Astrocyte (in vitro differentiated cells and primary cell): Measurements from ENCODE around the gene CACNB2. TPM values are rescaled to one million over a fixed set of nuclear protein-coding genes. Genes with fewer than 3 reads are reported as not detected.

ENCODE experiments used
- DNase-seq: peaks from one replicate; pipeline ENCODE4 v3.0.0-alpha.2; 2010; ENCODE audit warnings: low read depth
- FAIRE-seq: peaks from 2 replicates; lab custom pipeline; 2011; peaks lifted over from hg19 to GRCh38; lab: Jason Lieb, UNC
- H2AFZ ChIP-seq: 2 replicates; pipeline ENCODE4 v1.6.0; 2012; ENCODE audit warnings: low read depth, low read length, inconsistent platforms
- H3K27ac ChIP-seq: 2 replicates; pipeline ENCODE4 v1.5.1; 2011; ENCODE audit warnings: low read depth, low read length, inconsistent platforms
- H3K27me3 ChIP-seq: 2 replicates; pipeline ENCODE4 v1.6.0; 2011; ENCODE audit warnings: low read length, inconsistent platforms; ENCODE audit not compliant: insufficient read depth
- H3K36me3 ChIP-seq: 2 replicates; pipeline ENCODE4 v1.5.1; 2011; ENCODE audit warnings: low read length, inconsistent platforms; ENCODE audit not compliant: insufficient read depth
- H3K4me1 ChIP-seq: 2 replicates; pipeline ENCODE4 v1.5.1; 2011; ENCODE audit warnings: low read length, inconsistent platforms; ENCODE audit not compliant: insufficient read depth
- H3K4me2 ChIP-seq: 2 replicates; pipeline ENCODE4 v1.6.0; 2012; ENCODE audit warnings: low read length, inconsistent platforms
- H3K4me3 ChIP-seq: 2 replicates; pipeline ENCODE4 v1.5.1; 2011; ENCODE audit warnings: low read depth, mild to moderate bottlenecking, low read length, inconsistent platforms; ENCODE audit not compliant: insufficient read depth
- H3K79me2 ChIP-seq: 2 replicates; pipeline ENCODE4 v1.6.0; 2012; ENCODE audit warnings: mild to moderate bottlenecking, low read length, inconsistent platforms; ENCODE audit not compliant: insufficient read depth
- H3K9ac ChIP-seq: 2 replicates; pipeline ENCODE4 v1.6.0; 2012; ENCODE audit warnings: mild to moderate bottlenecking, low read length, inconsistent platforms
- H3K9me3 ChIP-seq: 2 replicates; pipeline ENCODE4 v1.5.1; 2012; ENCODE audit warnings: low read depth, mild to moderate bottlenecking, low read length, inconsistent platforms; ENCODE audit not compliant: insufficient read depth
- H4K20me1 ChIP-seq: 2 replicates; pipeline ENCODE4 v1.6.0; 2012; ENCODE audit warnings: low read length, inconsistent platforms; ENCODE audit not compliant: insufficient read depth
- H3K27ac Mint-ChIP-seq: one replicate; pipeline ENCODE4 v1.8.0; 2021; ENCODE audit warnings: mild to moderate bottlenecking, mixed read lengths; ENCODE audit not compliant: unreplicated experiment
- H3K27me3 Mint-ChIP-seq: one replicate; pipeline ENCODE4 v1.8.0; 2021; ENCODE audit warnings: low read depth, mixed read lengths; ENCODE audit not compliant: unreplicated experiment
- H3K36me3 Mint-ChIP-seq: one replicate; pipeline ENCODE4 v1.8.0; 2021; ENCODE audit warnings: low read depth, mixed read lengths; ENCODE audit not compliant: unreplicated experiment
- H3K4me1 Mint-ChIP-seq: one replicate; pipeline ENCODE4 v1.8.0; 2021; ENCODE audit warnings: low read depth, mixed read lengths; ENCODE audit not compliant: unreplicated experiment
- H3K4me3 Mint-ChIP-seq: one replicate; pipeline ENCODE4 v1.8.0; 2021; ENCODE audit warnings: mild to moderate bottlenecking, moderate library complexity, mixed read lengths; ENCODE audit not compliant: unreplicated experiment
- H3K9me3 Mint-ChIP-seq: one replicate; pipeline ENCODE4 v1.8.0; 2021; ENCODE audit warnings: mild to moderate bottlenecking, mixed read lengths; ENCODE audit not compliant: unreplicated experiment
- EZH2 ChIP-seq: IDR thresholded peaks from 2 replicates; pipeline ENCODE4 v1.6.1; 2012; ENCODE audit warnings: mild to moderate bottlenecking, low read length, inconsistent platforms; ENCODE audit not compliant: insufficient read depth
- total RNA-seq: library from RNA; stranded (reverse); gene quantifications from 2 replicates; pipeline ENCODE4 v1.2.1, GENCODE V29; 2021
- TF ChIP-seq, protein P1 (sequence below): IDR thresholded peaks from 2 replicates; pipeline ENCODE4 v1.5.1; 2011; ENCODE audit warnings: low read depth, mild to moderate bottlenecking, inconsistent platforms, low read length, moderate library complexity; ENCODE audit not compliant: insufficient read depth

The CACNB2 gene
- total RNA-seq, 1 donor from 2014 or later, result 0.66 TPM

DNA sequence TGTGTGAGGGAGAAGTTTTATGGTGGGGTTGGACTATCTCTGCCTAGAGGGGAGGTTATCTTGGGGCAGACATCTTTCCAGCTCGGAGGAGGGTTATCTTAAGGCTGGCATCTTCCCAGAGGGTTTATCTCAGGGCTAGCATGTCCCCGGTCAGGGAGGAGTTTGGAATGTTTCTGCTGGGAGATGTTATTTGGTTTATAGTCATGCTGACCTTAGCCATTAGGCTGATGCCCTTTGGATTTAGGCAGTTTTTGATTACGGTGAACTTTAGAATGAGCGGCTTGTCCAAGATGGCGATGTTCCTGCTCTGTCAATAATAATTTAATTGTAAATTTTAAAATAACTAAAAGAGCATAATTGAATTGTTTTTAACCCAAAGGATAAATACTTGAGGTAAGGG lies 236.4 kb downstream of the CACNB2 start:
- H3K36me3 ChIP-seq, result no peaks in the 10 kb centered on the region
- FAIRE-seq, result no peak

DNA sequence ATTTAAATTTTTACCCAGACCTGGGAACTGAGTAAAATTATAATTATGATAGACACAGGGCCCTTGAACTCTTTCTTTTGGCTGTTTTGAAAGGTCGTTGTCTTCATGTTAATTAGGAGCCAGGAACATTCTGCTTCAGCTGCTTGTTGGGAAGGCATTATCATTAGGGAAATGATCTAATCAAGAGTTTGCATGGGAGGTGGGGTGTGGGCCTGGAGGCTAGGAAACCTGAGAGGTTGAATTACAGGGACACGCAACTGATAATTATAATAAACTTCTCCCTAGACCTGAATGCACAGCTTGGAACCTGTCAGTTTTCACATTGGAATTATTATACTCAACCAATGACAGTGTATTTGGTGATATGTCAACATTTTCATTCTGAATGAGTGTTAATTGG lies 237.7 kb downstream of the CACNB2 start:
- Histone ChIP-seq H3K4me1 (no peaks in the 10 kb centered on the region), H3K36me3 (no peaks in the 10 kb centered on the region), H4K20me1 (no peaks in the 10 kb centered on the region), H3K4me3 (no peak overlapping the region), H2AFZ (no peak overlapping the region), H3K9ac (no peak overlapping the region), H3K27ac (no peak overlapping the region), H3K9me3 (no peaks in the 10 kb centered on the region), H3K4me2 (no peak overlapping the region), H3K27me3 (no peaks in the 10 kb centered on the region), H3K79me2 (no peaks in the 10 kb centered on the region)
- DNase-seq, result no peak
- no peak overlapping the region for H3K27ac Mint-ChIP-seq
- FAIRE-seq, result no peak
- H3K36me3 Mint-ChIP-seq, result no peaks in the 10 kb centered on the region
- H3K4me3 Mint-ChIP-seq, result no peak overlapping the region
- H3K4me1 Mint-ChIP-seq, result no peaks in the 10 kb centered on the region
- TF ChIP-seq, protein P1, sequence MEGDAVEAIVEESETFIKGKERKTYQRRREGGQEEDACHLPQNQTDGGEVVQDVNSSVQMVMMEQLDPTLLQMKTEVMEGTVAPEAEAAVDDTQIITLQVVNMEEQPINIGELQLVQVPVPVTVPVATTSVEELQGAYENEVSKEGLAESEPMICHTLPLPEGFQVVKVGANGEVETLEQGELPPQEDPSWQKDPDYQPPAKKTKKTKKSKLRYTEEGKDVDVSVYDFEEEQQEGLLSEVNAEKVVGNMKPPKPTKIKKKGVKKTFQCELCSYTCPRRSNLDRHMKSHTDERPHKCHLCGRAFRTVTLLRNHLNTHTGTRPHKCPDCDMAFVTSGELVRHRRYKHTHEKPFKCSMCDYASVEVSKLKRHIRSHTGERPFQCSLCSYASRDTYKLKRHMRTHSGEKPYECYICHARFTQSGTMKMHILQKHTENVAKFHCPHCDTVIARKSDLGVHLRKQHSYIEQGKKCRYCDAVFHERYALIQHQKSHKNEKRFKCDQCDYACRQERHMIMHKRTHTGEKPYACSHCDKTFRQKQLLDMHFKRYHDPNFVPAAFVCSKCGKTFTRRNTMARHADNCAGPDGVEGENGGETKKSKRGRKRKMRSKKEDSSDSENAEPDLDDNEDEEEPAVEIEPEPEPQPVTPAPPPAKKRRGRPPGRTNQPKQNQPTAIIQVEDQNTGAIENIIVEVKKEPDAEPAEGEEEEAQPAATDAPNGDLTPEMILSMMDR, result no peak
- no peak for TF ChIP-seq EZH2
- H3K27me3 Mint-ChIP-seq, result no peaks in the 10 kb centered on the region
- H3K9me3 Mint-ChIP-seq, result no peaks in the 10 kb centered on the region

More for the DNA sequence above, 236.4 kb downstream of the CACNB2 start:
- H3K36me3 Mint-ChIP-seq, result no peaks in the 10 kb centered on the region
- Histone ChIP-seq H3K27me3 (no peaks in the 10 kb centered on the region), H3K4me1 (no peaks in the 10 kb centered on the region), H4K20me1 (no peaks in the 10 kb centered on the region), H3K4me3 (no peak overlapping the region), H3K9ac (no peak overlapping the region), H3K4me2 (no peak overlapping the region), H2AFZ (no peak overlapping the region), H3K79me2 (no peaks in the 10 kb centered on the region), H3K27ac (no peak overlapping the region), H3K9me3 (no peaks in the 10 kb centered on the region)
- no peak for DNase-seq
- no peak overlapping the region for H3K27ac Mint-ChIP-seq
- TF ChIP-seq, protein P1, result no peak
- TF ChIP-seq EZH2, result no peak
- H3K4me1 Mint-ChIP-seq, result no peaks in the 10 kb centered on the region
- H3K9me3 Mint-ChIP-seq, result no peaks in the 10 kb centered on the region
- no peak overlapping the region for H3K4me3 Mint-ChIP-seq
- H3K27me3 Mint-ChIP-seq, result no peaks in the 10 kb centered on the region

DNA sequence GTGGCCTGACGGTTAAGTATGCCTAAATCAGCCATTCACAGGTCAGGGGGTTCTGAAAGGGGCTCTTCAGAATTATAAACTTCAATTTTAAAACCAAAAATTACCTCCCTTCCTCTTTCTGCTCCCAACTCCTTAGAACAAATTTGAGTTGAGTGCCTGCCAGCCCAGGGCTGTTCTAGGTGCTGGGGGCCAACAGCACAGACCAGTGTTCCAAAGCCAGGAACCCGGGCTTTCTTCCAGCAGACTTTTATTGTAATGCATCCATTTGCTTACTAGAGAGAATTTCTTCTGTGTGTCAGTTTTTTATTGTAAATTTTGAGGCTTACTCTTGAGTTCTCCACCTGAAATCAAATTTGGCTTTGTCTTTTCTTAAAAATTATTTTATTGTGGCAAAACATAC lies 238.5 kb downstream of the CACNB2 start:
- Mint-ChIP-seq H3K9me3 (no peaks in the 10 kb centered on the region), H3K27me3 (no peaks in the 10 kb centered on the region), H3K36me3 (no peaks in the 10 kb centered on the region), H3K4me3 (no peak overlapping the region), H3K27ac (no peak overlapping the region), H3K4me1 (no peaks in the 10 kb centered on the region)
- Histone ChIP-seq H3K79me2 (no peaks in the 10 kb centered on the region), H3K27ac (no peak overlapping the region), H4K20me1 (no peaks in the 10 kb centered on the region), H3K27me3 (no peaks in the 10 kb centered on the region), H3K36me3 (no peaks in the 10 kb centered on the region), H3K4me3 (no peak overlapping the region), H3K4me2 (no peak overlapping the region), H3K4me1 (no peaks in the 10 kb centered on the region), H3K9me3 (no peaks in the 10 kb centered on the region), H3K9ac (no peak overlapping the region), H2AFZ (no peak overlapping the region)
- no peak for TF ChIP-seq EZH2
- TF ChIP-seq, protein P1, result no peak
- DNase-seq (no peak), FAIRE-seq (no peak)
